HepG2 (cell line): ENCODE results near the gene IL17RC. TPM values are rescaled to one million over a fixed set of nuclear protein-coding genes. Genes with fewer than 3 reads are reported as not detected.

ENCODE experiments used
- ASH2L ChIP-seq: fragments of 300-600, 200-600 bp; sonication (generic); IDR thresholded peaks from 2 replicates; pipeline ENCODE4 v1.7.0; 2017; ENCODE audit warnings: low read depth, mild to moderate bottlenecking, moderate library complexity, mixed read lengths, low read length; ENCODE audit not compliant: insufficient read length
- ATF7-NPFF ChIP-seq: sonication (generic); formaldehyde crosslinking; IDR thresholded peaks from 2 replicates; pipeline ENCODE4 v1.8.1; 2023; ENCODE audit warnings: mild to moderate bottlenecking, low read depth, missing genetic modification reagents, moderate library complexity
- ETS1 ChIP-seq: sonication (generic); formaldehyde crosslinking; IDR thresholded peaks from 2 replicates; pipeline ENCODE4 v1.4.0; 2020; ENCODE audit warnings: missing genetic modification reagents
- HES4 ChIP-seq: sonication (generic); formaldehyde crosslinking; IDR thresholded peaks from 2 replicates; pipeline ENCODE4 v1.9.0; 2021; ENCODE audit warnings: mild to moderate bottlenecking, missing genetic modification reagents, borderline replicate concordance
- MLX ChIP-seq: IDR thresholded peaks from 2 replicates; pipeline ENCODE4 v1.6.1; 2016
- NONO ChIP-seq, 2 experiments: fragments of 450-650 bp in 1 of 2; sonication (generic) in 1 of 2; formaldehyde crosslinking in 1 of 2; IDR thresholded peaks in 1 of 2; conservative IDR thresholded peaks in 1 of 2; 2 replicates each; pipeline versions ENCODE4 v1.6.1 to v1.8.0; 2017 to 2022; ENCODE audit warnings: mild to moderate bottlenecking in 1 of 2, missing genetic modification reagents in 1 of 2, moderate library complexity in 1 of 2
- SETDB1 ChIP-seq: sonication (generic); formaldehyde crosslinking; IDR thresholded peaks from 2 replicates; pipeline ENCODE4 v1.5.1; 2020; ENCODE audit warnings: missing genetic modification reagents, mild to moderate bottlenecking, borderline replicate concordance
- SKI ChIP-seq: fragments of 450-650 bp; IDR thresholded peaks from one replicate; pipeline ENCODE4 v1.6.1; 2018; ENCODE audit warnings: mild to moderate bottlenecking; ENCODE audit not compliant: partially characterized antibody
- SP4 ChIP-seq: sonication (generic); formaldehyde crosslinking; IDR thresholded peaks from 2 replicates; pipeline ENCODE4 v1.8.1; 2023; ENCODE audit warnings: mild to moderate bottlenecking, missing genetic modification reagents
- SRSF9 ChIP-seq: fragments of 200-400 bp; formaldehyde crosslinking; IDR thresholded peaks from 2 replicates; pipeline ENCODE4 v1.6.1; 2018; ENCODE audit warnings: borderline replicate concordance, mild to moderate bottlenecking, low read depth, low read length; ENCODE audit not compliant: insufficient read depth, poor library complexity, severe bottlenecking
- TBX3 ChIP-seq: fragments of 450-650 bp; IDR thresholded peaks from 2 replicates; pipeline ENCODE4 v1.6.1; 2017; ENCODE audit warnings: antibody characterized with exemption, mild to moderate bottlenecking, inconsistent platforms, borderline replicate concordance
- THAP7 ChIP-seq: sonication (generic); formaldehyde crosslinking; IDR thresholded peaks from 2 replicates; pipeline ENCODE4 v1.8.1; 2023; ENCODE audit warnings: mild to moderate bottlenecking, missing genetic modification reagents
- UBTF ChIP-seq: sonication (generic); formaldehyde crosslinking; IDR thresholded peaks from 2 replicates; pipeline ENCODE4 v1.4.0; 2020; ENCODE audit warnings: mild to moderate bottlenecking, missing genetic modification reagents
- ZNF12 ChIP-seq: sonication (generic); formaldehyde crosslinking; IDR thresholded peaks from 2 replicates; pipeline ENCODE4 v1.5.0; 2020; ENCODE audit warnings: missing genetic modification reagents
- ZNF160 ChIP-seq: sonication (generic); formaldehyde crosslinking; IDR thresholded peaks from 2 replicates; pipeline ENCODE4 v1.8.0; 2022; ENCODE audit warnings: mild to moderate bottlenecking, inconsistent platforms, missing genetic modification reagents
- ZNF263 ChIP-seq: sonication (generic); formaldehyde crosslinking; IDR thresholded peaks from 2 replicates; pipeline ENCODE4 v1.4.0; 2020; ENCODE audit warnings: missing genetic modification reagents
- ZNF484 ChIP-seq: sonication (generic); formaldehyde crosslinking; IDR thresholded peaks from 2 replicates; pipeline ENCODE4 v1.5.1; 2020; ENCODE audit warnings: mild to moderate bottlenecking, low read depth, missing genetic modification reagents, borderline replicate concordance
- ZNF574 ChIP-seq: sonication (generic); formaldehyde crosslinking; IDR thresholded peaks from 2 replicates; pipeline ENCODE4 v1.4.0; 2020; ENCODE audit warnings: missing genetic modification reagents
- ZNF629 ChIP-seq: sonication (generic); formaldehyde crosslinking; conservative IDR thresholded peaks from 2 replicates; pipeline ENCODE4 v1.5.0; 2020; ENCODE audit warnings: missing genetic modification reagents
- ZNF737 ChIP-seq: sonication (generic); formaldehyde crosslinking; IDR thresholded peaks from 2 replicates; pipeline ENCODE4 v1.5.0; 2020; ENCODE audit warnings: missing genetic modification reagents, mild to moderate bottlenecking, borderline replicate concordance
- polyA plus RNA-seq, 8 experiments: library from polyadenylated mRNA; depleted of rRNA in 3 of 8; stranded (reverse) in 7 of 8; unstranded in 1 of 8; fragments of >200 nt; fragmentation: Illumina TruSeq in 4 of 8; extraction: Trizol in 4 of 8; gene quantifications; 2 replicates each; pipeline versions ENCODE4 v1.2.1 to v1.2.3, GENCODE V29; 2011 to 2016; ENCODE audit warnings: low read depth in 4 of 8, missing spikeins in 1 of 8, mixed read lengths in 1 of 8; ENCODE audit not compliant: insufficient read depth in 1 of 8
- total RNA-seq, 5 experiments: library from RNA; depleted of rRNA; stranded (reverse); fragments of >200 nt; fragmentation: Illumina TruSeq; extraction: Trizol; gene quantifications; 2 replicates each; pipeline ENCODE4 v1.2.3, GENCODE V29; 2016; ENCODE audit warnings: low read depth in 1 of 5

IL17RC gene
- total and polyA plus RNA-seq, 2 of the 13 experiments (the other 11 are each of a cell fraction or from before 2014, with no cell fraction given): 20.7 to 24.0 TPM

GRCh38 chr3:9897408-9898372 lies 19.2 kb upstream of the IL17RC start (continued):
- TF ChIP-seq ZNF737 (CRISPR knock-in tag) (no peak), ZNF12 (CRISPR knock-in tag) (no peak), ETS1 (no peak), TBX3 (peak; percentile 9; the same call in 1 of the 2 replicates), ASH2L (peak; percentile 94), THAP7 (no peak), SKI (no peak), MLX (CRISPR knock-in tag) (no peak; the same call in 1 of the 2 replicates), HES4 (CRISPR knock-in tag) (no peak), UBTF (CRISPR knock-in tag) (no peak; the same call in 1 of the 2 replicates), ZNF629 (CRISPR knock-in tag) (0 out of 2 replicates have a peak, but pooled peaks have one; percentile 16), SETDB1 (no peak), ZNF160 (0 out of 2 replicates have a peak, but pooled peaks have one; percentile 43), SP4 (no peak), ZNF484 (CRISPR knock-in tag) (no peak), ZNF574 (CRISPR knock-in tag) (peak; percentile 80), SRSF9 (no peak), ZNF263 (CRISPR knock-in tag) (no peak), NONO (IDR thresholded peaks at IDR 0.05) (no peak), NONO (CRISPR knock-in tag; conservative IDR thresholded peaks at IDR 0.05) (no peak; the same call in none of the 2 replicates), ATF7-NPFF (no peak)
